Measurements from ENCODE around the gene HDDC3.

The HDDC3 gene

DNA sequence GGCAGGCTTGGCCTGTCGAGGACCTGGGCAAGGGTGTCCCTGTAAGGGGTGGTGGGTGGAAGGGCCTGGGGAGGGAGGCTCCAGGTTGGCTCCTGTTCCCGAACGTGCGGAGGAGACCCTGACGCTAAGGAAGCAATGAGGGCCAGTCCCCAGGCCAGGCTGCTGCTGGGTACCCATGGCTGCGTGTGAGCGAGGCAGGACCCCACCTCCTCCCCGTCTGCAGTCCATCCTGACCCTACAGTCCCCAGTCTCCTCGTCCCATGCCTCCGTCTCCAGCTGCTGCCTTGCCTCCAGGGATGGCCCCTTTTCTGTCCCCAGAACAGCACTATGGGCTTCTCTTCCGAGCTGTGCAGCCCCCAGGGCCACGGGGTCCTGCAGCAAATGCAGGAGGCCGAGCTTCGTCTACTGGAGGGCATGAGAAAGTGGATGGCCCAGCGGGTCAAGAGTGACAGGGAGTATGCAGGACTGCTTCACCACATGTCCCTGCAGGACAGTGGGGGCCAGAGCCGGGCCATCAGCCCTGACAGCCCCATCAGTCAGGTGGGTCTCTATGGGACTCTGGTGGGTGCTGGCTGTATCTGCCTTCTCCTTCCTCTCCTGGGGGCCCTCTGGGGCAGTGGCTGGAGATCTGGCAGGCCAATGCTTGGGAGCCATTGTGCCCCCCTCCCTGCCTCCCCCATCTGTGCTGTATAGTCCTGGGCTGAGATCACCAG, 47.5 kb downstream of the HDDC3 start:
- Histone ChIP-seq H3K9ac (ENCODE audit: low read length) (peak overlapping the region; percentile 90), H3K27me3 (replicated peaks; ENCODE audit: control insufficient read depth, insufficient read depth, low read length) (no peaks in the 10 kb centered on the region), H3K9me3 (ENCODE audit: control insufficient read depth, low read length) (no peaks in the 10 kb centered on the region), H3K36me3 (ENCODE audit: control insufficient read depth, insufficient read depth, low read length, severe bottlenecking) (peaks cover 26% of the 10 kb centered on the region), H3K4me1 (ENCODE audit: control insufficient read depth, insufficient read depth, low read length) (peaks cover 30% of the 10 kb centered on the region), H3K4me3 (ENCODE audit: low read length) (peak overlapping the region; percentile 70)
- no peak for DNase-seq (ENCODE audit: low read depth)

DNA sequence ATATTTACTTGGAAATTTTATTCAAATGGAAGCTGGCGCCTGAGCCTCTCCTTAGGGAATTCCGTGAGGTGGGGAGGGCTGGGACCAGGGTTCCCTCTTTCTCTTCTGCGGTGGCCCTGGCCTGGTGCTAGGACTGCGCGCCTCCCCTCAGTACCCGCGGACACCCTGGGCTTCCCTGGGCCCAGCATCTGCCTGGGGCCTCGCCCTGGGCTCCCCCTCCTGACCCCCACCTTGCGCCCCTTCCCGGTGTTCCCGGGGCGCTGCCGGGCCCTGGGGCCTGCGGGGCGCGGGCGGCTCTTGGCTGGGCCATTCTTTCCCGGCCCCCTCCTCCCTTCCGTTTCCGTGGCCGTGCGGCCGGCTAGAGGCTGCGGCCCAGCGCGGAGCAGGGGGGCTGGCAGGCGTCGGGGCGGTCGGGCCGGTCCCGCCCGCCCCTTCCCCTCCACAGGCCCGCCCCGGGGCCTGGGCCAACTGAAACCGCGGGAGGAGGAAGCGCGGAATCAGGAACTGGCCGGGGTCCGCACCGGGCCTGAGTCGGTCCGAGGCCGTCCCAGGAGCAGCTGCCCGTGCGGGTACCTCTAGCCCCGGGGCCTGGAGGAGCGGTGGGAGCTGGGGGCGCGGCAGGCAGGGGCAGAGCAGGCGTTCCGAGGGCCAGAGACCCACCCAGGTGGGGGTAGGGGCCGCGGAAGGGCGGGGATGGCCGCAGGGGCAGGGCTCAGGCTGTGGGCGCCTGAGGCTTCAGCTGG, 48.2 kb downstream of the HDDC3 start, which contains the start of gene FES:
Gene FES (plus strand): TSS at position 529 of the 743 bp plus-strand sequence. CDS start 542 bp downstream, outside the sequence.
- Histone ChIP-seq H3K4me3 (ENCODE audit: low read length) (peak within 1 kb of the TSS; percentile 70), H3K9me3 (ENCODE audit: control insufficient read depth, low read length) (no peaks in the 10 kb centered on the region), H3K36me3 (ENCODE audit: control insufficient read depth, insufficient read depth, low read length, severe bottlenecking) (peaks cover 33% of the 10 kb centered on the region), H3K9ac (ENCODE audit: low read length) (peak within 1 kb of the TSS; percentile 90), H3K27me3 (replicated peaks; ENCODE audit: control insufficient read depth, insufficient read depth, low read length) (no peaks in the 10 kb centered on the region), H3K4me1 (ENCODE audit: control insufficient read depth, insufficient read depth, low read length) (peaks cover 30% of the 10 kb centered on the region)
- DNase-seq (ENCODE audit: low read depth): peak; percentile 40

DNA sequence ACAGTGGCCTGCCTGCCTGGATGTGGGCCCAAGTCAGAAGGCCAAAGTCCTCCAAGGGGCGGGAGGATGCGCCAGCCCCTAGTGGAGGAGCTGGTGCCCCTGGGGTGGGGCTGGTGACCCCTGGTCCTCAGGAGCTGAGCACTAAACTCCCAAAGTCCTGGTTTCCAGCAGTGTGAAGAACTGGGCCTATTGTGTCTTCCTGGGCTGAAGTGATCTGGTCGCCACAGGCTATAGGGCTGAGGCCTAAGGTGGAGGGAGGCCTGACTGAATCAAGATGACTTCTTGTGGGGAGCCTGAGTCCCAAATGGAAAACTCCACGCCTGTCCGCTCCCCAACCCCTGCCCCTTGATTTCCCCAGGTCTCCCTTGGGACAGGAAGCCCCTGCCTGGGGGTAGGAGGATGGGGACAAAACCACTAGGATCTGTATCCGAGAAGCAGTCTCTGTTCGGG, 48.8 kb downstream of the HDDC3 start:
- Histone ChIP-seq H3K36me3 (ENCODE audit: control insufficient read depth, insufficient read depth, low read length, severe bottlenecking) (peaks cover 39% of the 10 kb centered on the region), H3K9ac (ENCODE audit: low read length) (peak overlapping the region; percentile 90), H3K27me3 (replicated peaks; ENCODE audit: control insufficient read depth, insufficient read depth, low read length) (no peaks in the 10 kb centered on the region), H3K4me1 (ENCODE audit: control insufficient read depth, insufficient read depth, low read length) (peaks cover 30% of the 10 kb centered on the region), H3K4me3 (ENCODE audit: low read length) (peak overlapping the region; percentile 70), H3K9me3 (ENCODE audit: control insufficient read depth, low read length) (no peaks in the 10 kb centered on the region)
- DNase-seq (ENCODE audit: low read depth): no peak

DNA sequence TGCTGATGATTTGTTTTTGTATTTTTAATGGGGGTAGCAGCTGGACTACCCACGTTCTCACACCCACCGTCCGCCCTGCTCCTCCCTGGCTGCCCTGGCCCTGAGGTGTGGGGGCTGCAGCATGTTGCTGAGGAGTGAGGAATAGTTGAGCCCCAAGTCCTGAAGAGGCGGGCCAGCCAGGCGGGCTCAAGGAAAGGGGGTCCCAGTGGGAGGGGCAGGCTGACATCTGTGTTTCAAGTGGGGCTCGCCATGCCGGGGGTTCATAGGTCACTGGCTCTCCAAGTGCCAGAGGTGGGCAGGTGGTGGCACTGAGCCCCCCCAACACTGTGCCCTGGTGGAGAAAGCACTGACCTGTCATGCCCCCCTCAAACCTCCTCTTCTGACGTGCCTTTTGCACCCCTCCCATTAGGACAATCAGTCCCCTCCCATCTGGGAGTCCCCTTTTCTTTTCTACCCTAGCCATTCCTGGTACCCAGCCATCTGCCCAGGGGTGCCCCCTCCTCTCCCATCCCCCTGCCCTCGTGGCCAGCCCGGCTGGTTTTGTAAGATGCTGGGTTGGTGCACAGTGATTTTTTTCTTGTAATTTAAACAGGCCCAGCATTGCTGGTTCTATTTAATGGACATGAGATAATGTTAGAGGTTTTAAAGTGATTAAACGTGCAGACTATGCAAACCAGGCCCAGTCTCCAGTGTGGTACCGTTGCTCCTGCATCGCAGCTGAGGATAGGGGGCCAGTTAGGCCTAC, 49.4 kb downstream of the HDDC3 start:
- Histone ChIP-seq H3K4me3 (ENCODE audit: low read length) (no peak overlapping the region), H3K36me3 (ENCODE audit: control insufficient read depth, insufficient read depth, low read length, severe bottlenecking) (peaks cover 45% of the 10 kb centered on the region), H3K9me3 (ENCODE audit: control insufficient read depth, low read length) (no peaks in the 10 kb centered on the region), H3K4me1 (ENCODE audit: control insufficient read depth, insufficient read depth, low read length) (peaks cover 30% of the 10 kb centered on the region), H3K27me3 (replicated peaks; ENCODE audit: control insufficient read depth, insufficient read depth, low read length) (no peaks in the 10 kb centered on the region), H3K9ac (ENCODE audit: low read length) (peak overlapping the region; percentile 90)
- DNase-seq (ENCODE audit: low read depth): no peak

DNA sequence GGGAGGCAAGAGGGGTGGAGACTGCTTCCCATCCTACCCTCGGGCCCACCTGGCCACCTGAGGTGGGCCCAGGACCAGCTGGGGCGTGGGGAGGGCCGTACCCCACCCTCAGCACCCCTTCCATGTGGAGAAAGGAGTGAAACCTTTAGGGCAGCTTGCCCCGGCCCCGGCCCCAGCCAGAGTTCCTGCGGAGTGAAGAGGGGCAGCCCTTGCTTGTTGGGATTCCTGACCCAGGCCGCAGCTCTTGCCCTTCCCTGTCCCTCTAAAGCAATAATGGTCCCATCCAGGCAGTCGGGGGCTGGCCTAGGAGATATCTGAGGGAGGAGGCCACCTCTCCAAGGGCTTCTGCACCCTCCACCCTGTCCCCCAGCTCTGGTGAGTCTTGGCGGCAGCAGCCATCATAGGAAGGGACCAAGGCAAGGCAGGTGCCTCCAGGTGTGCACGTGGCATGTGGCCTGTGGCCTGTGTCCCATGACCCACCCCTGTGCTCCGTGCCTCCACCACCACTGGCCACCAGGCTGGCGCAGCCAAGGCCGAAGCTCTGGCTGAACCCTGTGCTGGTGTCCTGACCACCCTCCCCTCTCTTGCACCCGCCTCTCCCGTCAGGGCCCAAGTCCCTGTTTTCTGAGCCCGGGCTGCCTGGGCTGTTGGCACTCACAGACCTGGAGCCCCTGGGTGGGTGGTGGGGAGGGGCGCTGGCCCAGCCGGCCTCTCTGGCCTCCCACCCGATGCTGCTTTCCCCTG, 50.2 kb downstream of the HDDC3 start:
- Histone ChIP-seq H3K9ac (ENCODE audit: low read length) (peak overlapping the region; percentile 90), H3K9me3 (ENCODE audit: control insufficient read depth, low read length) (no peaks in the 10 kb centered on the region), H3K27me3 (replicated peaks; ENCODE audit: control insufficient read depth, insufficient read depth, low read length) (no peaks in the 10 kb centered on the region), H3K4me3 (ENCODE audit: low read length) (no peak overlapping the region), H3K36me3 (ENCODE audit: control insufficient read depth, insufficient read depth, low read length, severe bottlenecking) (peaks cover 53% of the 10 kb centered on the region), H3K4me1 (ENCODE audit: control insufficient read depth, insufficient read depth, low read length) (peaks cover 30% of the 10 kb centered on the region)
- DNase-seq (ENCODE audit: low read depth): no peak

DNA sequence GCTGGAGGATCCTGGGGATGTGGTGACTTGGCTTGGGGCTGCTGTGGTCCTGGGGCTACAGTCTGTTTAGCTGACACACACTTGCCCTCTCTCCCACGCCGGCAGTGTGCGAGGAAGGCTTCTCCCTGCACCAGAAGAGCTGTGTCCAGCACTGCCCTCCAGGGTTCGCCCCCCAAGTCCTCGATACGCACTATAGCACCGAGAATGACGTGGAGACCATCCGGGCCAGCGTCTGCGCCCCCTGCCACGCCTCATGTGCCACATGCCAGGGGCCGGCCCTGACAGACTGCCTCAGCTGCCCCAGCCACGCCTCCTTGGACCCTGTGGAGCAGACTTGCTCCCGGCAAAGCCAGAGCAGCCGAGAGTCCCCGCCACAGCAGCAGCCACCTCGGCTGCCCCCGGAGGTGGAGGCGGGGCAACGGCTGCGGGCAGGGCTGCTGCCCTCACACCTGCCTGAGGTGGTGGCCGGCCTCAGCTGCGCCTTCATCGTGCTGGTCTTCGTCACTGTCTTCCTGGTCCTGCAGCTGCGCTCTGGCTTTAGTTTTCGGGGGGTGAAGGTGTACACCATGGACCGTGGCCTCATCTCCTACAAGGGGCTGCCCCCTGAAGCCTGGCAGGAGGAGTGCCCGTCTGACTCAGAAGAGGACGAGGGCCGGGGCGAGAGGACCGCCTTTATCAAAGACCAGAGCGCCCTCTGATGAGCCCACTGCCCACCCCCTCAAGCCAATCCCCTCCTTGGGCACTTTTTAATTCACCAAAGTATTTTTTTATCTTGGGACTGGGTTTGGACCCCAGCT, 51.0 kb downstream of the HDDC3 start:
- no peak for DNase-seq (ENCODE audit: low read depth)
- peaks cover 30% of the 10 kb centered on the region for H3K4me1 ChIP-seq (ENCODE audit: control insufficient read depth, insufficient read depth, low read length)

DNA sequence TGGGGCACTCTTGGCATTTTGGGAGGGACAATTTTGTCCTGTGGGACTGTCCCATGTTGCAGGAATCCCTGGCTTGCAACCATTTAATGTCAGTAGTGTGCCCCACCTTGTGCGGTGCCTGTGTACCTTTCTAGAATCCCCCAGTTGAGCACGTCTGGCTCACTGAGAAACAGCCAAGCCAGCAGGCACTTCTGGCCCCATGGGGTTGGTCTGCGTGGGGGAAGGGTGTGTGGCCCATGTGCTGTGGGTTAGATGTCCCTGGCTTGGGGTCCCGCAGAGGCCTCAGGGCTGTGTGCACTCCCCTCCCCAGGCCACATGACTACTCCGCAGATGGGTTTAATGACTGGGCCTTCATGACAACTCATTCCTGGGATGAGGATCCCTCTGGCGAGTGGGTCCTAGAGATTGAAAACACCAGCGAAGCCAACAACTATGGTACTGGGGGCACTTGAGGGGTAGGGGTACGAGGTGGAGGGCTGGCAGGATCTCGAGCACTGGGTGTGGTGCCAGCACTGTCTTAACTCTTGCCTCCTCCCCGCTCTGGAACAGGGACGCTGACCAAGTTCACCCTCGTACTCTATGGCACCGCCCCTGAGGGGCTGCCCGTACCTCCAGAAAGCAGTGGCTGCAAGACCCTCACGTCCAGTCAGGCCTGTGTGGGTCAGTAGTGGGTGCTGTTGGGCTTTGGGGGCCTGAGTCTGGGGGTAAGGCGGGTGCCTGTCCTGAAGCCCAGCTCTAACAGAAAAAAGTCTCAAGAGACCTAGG, 51.8 kb downstream of the HDDC3 start:
- H3K4me3 ChIP-seq (ENCODE audit: low read length): no peak overlapping the region
- peaks cover 69% of the 10 kb centered on the region for H3K36me3 ChIP-seq (ENCODE audit: control insufficient read depth, insufficient read depth, low read length, severe bottlenecking)
- H3K4me1 ChIP-seq (ENCODE audit: control insufficient read depth, insufficient read depth, low read length): peaks cover 22% of the 10 kb centered on the region
- H3K27me3 ChIP-seq (replicated peaks; ENCODE audit: control insufficient read depth, insufficient read depth, low read length): no peaks in the 10 kb centered on the region
- H3K9me3 ChIP-seq (ENCODE audit: control insufficient read depth, low read length): no peaks in the 10 kb centered on the region
- no peak for DNase-seq (ENCODE audit: low read depth)
- no peak overlapping the region for H3K9ac ChIP-seq (ENCODE audit: low read length)

More for the DNA sequence above, 51.0 kb downstream of the HDDC3 start:
- Histone ChIP-seq H3K4me3 (ENCODE audit: low read length) (no peak overlapping the region), H3K36me3 (ENCODE audit: control insufficient read depth, insufficient read depth, low read length, severe bottlenecking) (peaks cover 61% of the 10 kb centered on the region), H3K9me3 (ENCODE audit: control insufficient read depth, low read length) (no peaks in the 10 kb centered on the region), H3K9ac (ENCODE audit: low read length) (no peak overlapping the region), H3K27me3 (replicated peaks; ENCODE audit: control insufficient read depth, insufficient read depth, low read length) (no peaks in the 10 kb centered on the region)
